GM23338 (cell line): ENCODE measurements around the gene KCNJ4.

Experiments
- CREB1 ChIP-seq: fragments of 250-450 bp; sonication (Bioruptor Pico); IDR thresholded peaks from 2 replicates; pipeline ENCODE4 v1.5.0; 2020; ENCODE audit warnings: low read depth, mild to moderate bottlenecking, moderate library complexity
- CTCF ChIP-seq, 2 experiments: fragments of 200-600 bp in 1 of 2; sonication (generic) in 1 of 2; conservative IDR thresholded peaks; 2 replicates each; pipeline versions ENCODE4 v1.5.1 to v1.6.1; 2016 to 2017; ENCODE audit warnings: antibody characterized with exemption in 2 of 2, low read depth in 2 of 2, mild to moderate bottlenecking in 2 of 2, moderate library complexity in 1 of 2
- EZH2 ChIP-seq: fragments of 200-600 bp; sonication (generic); IDR thresholded peaks from one replicate; pipeline ENCODE4 v1.8.0; 2017; ENCODE audit warnings: antibody characterized with exemption, mild to moderate bottlenecking, low read depth; ENCODE audit not compliant: unreplicated experiment
- POLR2AphosphoS5 ChIP-seq: IDR thresholded peaks from 2 replicates; pipeline ENCODE4 v1.6.1; 2016; ENCODE audit warnings: antibody characterized with exemption, low read depth
- STAT1 ChIP-seq: IDR thresholded peaks from one replicate; pipeline ENCODE4 v1.6.1; 2016; ENCODE audit warnings: antibody characterized with exemption; ENCODE audit not compliant: unreplicated experiment
- ZNF114 ChIP-seq: fragments of 250-450 bp; sonication (Bioruptor Pico); IDR thresholded peaks from 2 replicates; pipeline ENCODE4 v1.5.0; 2020; ENCODE audit warnings: mild to moderate bottlenecking, moderate library complexity

GRCh38 chr22:38429499-38430068 lies 25.4 kb downstream of the KCNJ4 start:
- TF ChIP-seq CTCF (conservative IDR thresholded peaks at IDR 0.05; ENCODE audit: low read depth in 2 of 2): no peak
- no peak for TF ChIP-seq POLR2AphosphoS5
- no peak for TF ChIP-seq ZNF114 (CRISPR knock-in tag)
- TF ChIP-seq CREB1 (CRISPR knock-in tag): no peak
- TF ChIP-seq EZH2: no peak
- no peak for TF ChIP-seq STAT1
